Measurements from ENCODE around the gene RAB25. TPM values are rescaled to one million over a fixed set of nuclear protein-coding genes. Genes with fewer than 3 reads are reported as not detected.

Gene RAB25
- total and polyA plus RNA-seq, 4 experiments from 2014 or later: 0.53 to 6.6 (median 3.7) TPM

- H3K9me3 Mint-ChIP-seq: peaks cover 0 to 3% (median 0%) of the 10 kb centered on the region in 8 donors
- DNase-seq: no peak
- Histone ChIP-seq H3K9me3 (ENCODE audit: control insufficient read depth in 1 of 2, low read length in 2 of 2) (no peaks in the 10 kb centered on the region), H3K27me3 (ENCODE audit: insufficient read depth, low read length) (no peaks in the 10 kb centered on the region), H3K27ac (ENCODE audit: low read depth, low read length) (no peak overlapping the region), H3K4me1 (ENCODE audit: insufficient read depth, low read length) (no peaks in the 10 kb centered on the region), H3K36me3 (ENCODE audit: insufficient read depth, low read length) (no peaks in the 10 kb centered on the region), H3K4me3 (ENCODE audit: low read length in 2 of 2) (no peak overlapping the region)
- peaks cover 0 to 3% of the 10 kb centered on the region in 2 donors for H3K27me3 Mint-ChIP-seq
- ChIA-PET POLR2A (ENCODE audit: partially characterized antibody) (no interaction called here), CTCF (ENCODE audit: partially characterized antibody) (no interaction called here)
- no peak overlapping the region for H3K27ac Mint-ChIP-seq
- no peak overlapping the region for H3K4me3 Mint-ChIP-seq
- H3K4me1 Mint-ChIP-seq: peaks cover 0 to 3% (median under 1%) of the 10 kb centered on the region in 4 donors
- H3K36me3 Mint-ChIP-seq: no peaks in the 10 kb centered on the region
- intact Hi-C loops (cut with micrococcal nuclease): no loop called here
Observed at GRCh38 chr1:156072251-156072650, 11.3 kb downstream of the RAB25 start.

GRCh38 chr1:156073110-156073687, 12.2 kb downstream of the RAB25 start:
- Histone ChIP-seq H3K27me3 (ENCODE audit: insufficient read depth, low read length) (no peaks in the 10 kb centered on the region), H3K9me3 (ENCODE audit: control insufficient read depth in 1 of 2, low read length in 2 of 2) (no peaks in the 10 kb centered on the region), H3K27ac (ENCODE audit: low read depth, low read length) (no peak overlapping the region), H3K4me1 (ENCODE audit: insufficient read depth, low read length) (no peaks in the 10 kb centered on the region), H3K4me3 (ENCODE audit: low read length in 2 of 2) (no peak overlapping the region), H3K36me3 (ENCODE audit: insufficient read depth, low read length) (no peaks in the 10 kb centered on the region)
- Mint-ChIP-seq H3K4me3 (no peak overlapping the region), H3K4me1 (peaks cover 0 to 1% (median 0%) of the 10 kb centered on the region in 4 donors), H3K9me3 (peaks cover 0 to 3% (median 0%) of the 10 kb centered on the region in 8 donors), H3K27ac (no peak overlapping the region), H3K27me3 (peaks cover 2 to 3% of the 10 kb centered on the region in 2 donors), H3K36me3 (no peaks in the 10 kb centered on the region)
- DNase-seq: no peak
- ChIA-PET CTCF (ENCODE audit: partially characterized antibody) (no interaction called here), POLR2A (ENCODE audit: partially characterized antibody) (no interaction called here)
- intact Hi-C loops (cut with micrococcal nuclease): no loop called here

- H3K27me3 ChIP-seq (ENCODE audit: insufficient read depth, low read length): no peaks in the 10 kb centered on the region
- no peaks in the 10 kb centered on the region for H3K36me3 ChIP-seq (ENCODE audit: insufficient read depth, low read length)
- CTCF ChIA-PET (ENCODE audit: partially characterized antibody): no interaction called here
- Mint-ChIP-seq H3K27ac (no peak overlapping the region), H3K4me1 (peaks cover 0 to 3% (median under 1%) of the 10 kb centered on the region in 4 donors), H3K27me3 (peaks cover 2 to 3% of the 10 kb centered on the region in 2 donors), H3K4me3 (no peak overlapping the region), H3K36me3 (no peaks in the 10 kb centered on the region), H3K9me3 (peaks cover 0 to 3% (median 0%) of the 10 kb centered on the region in 8 donors)
- no peaks in the 10 kb centered on the region for H3K4me1 ChIP-seq (ENCODE audit: insufficient read depth, low read length)
- no peak overlapping the region for H3K27ac ChIP-seq (ENCODE audit: low read depth, low read length)
- intact Hi-C loops (cut with micrococcal nuclease): no loop called here
- DNase-seq: no peak
- H3K4me3 ChIP-seq (ENCODE audit: low read length in 2 of 2): no peak overlapping the region
- H3K9me3 ChIP-seq (ENCODE audit: control insufficient read depth in 1 of 2, low read length in 2 of 2): no peaks in the 10 kb centered on the region
- POLR2A ChIA-PET (ENCODE audit: partially characterized antibody): no interaction called here
Observed at GRCh38 chr1:156073740-156074139, 12.8 kb downstream of the RAB25 start.

- Mint-ChIP-seq H3K4me1 (peaks cover 0 to 5% (median under 1%) of the 10 kb centered on the region in 4 donors), H3K9me3 (peaks cover 0 to 3% (median 0%) of the 10 kb centered on the region in 8 donors), H3K36me3 (no peaks in the 10 kb centered on the region), H3K27me3 (peaks cover 3 to 5% of the 10 kb centered on the region in 2 donors), H3K27ac (no peak overlapping the region), H3K4me3 (no peak overlapping the region)
- no peak overlapping the region for H3K4me3 ChIP-seq (ENCODE audit: low read length in 2 of 2)
- intact Hi-C loops (cut with micrococcal nuclease): no loop called here
- no peaks in the 10 kb centered on the region for H3K4me1 ChIP-seq (ENCODE audit: insufficient read depth, low read length)
- ChIA-PET CTCF (ENCODE audit: partially characterized antibody) (no interaction called here), POLR2A (ENCODE audit: partially characterized antibody) (no interaction called here)
- H3K27me3 ChIP-seq (ENCODE audit: insufficient read depth, low read length): no peaks in the 10 kb centered on the region
- H3K9me3 ChIP-seq (ENCODE audit: control insufficient read depth in 1 of 2, low read length in 2 of 2): no peaks in the 10 kb centered on the region
- H3K36me3 ChIP-seq (ENCODE audit: insufficient read depth, low read length): no peaks in the 10 kb centered on the region
- H3K27ac ChIP-seq (ENCODE audit: low read depth, low read length): no peak overlapping the region
- no peak for DNase-seq
Observed at GRCh38 chr1:156074661-156075060, 13.7 kb downstream of the RAB25 start.

GRCh38 chr1:156075162-156075561, 14.2 kb downstream of the RAB25 start:
- DNase-seq: no peak
- POLR2A ChIA-PET (ENCODE audit: partially characterized antibody): no interaction called here
- Histone ChIP-seq H3K4me1 (ENCODE audit: insufficient read depth, low read length) (no peaks in the 10 kb centered on the region), H3K27ac (ENCODE audit: low read depth, low read length) (no peak overlapping the region), H3K9me3 (ENCODE audit: control insufficient read depth in 1 of 2, low read length in 2 of 2) (no peaks in the 10 kb centered on the region), H3K36me3 (ENCODE audit: insufficient read depth, low read length) (no peaks in the 10 kb centered on the region), H3K4me3 (ENCODE audit: low read length in 2 of 2) (no peak overlapping the region), H3K27me3 (ENCODE audit: insufficient read depth, low read length) (no peaks in the 10 kb centered on the region)
- CTCF ChIA-PET (ENCODE audit: partially characterized antibody): no interaction called here
- intact Hi-C loops (cut with micrococcal nuclease): no loop called here
- H3K9me3 Mint-ChIP-seq: peaks cover 0 to 3% (median 0%) of the 10 kb centered on the region in 8 donors
- no peak overlapping the region for H3K4me3 Mint-ChIP-seq
- peaks cover 0 to 5% (median under 1%) of the 10 kb centered on the region in 4 donors for H3K4me1 Mint-ChIP-seq
- H3K36me3 Mint-ChIP-seq: no peaks in the 10 kb centered on the region
- H3K27me3 Mint-ChIP-seq: peaks cover 3 to 6% of the 10 kb centered on the region in 2 donors
- no peak overlapping the region for H3K27ac Mint-ChIP-seq

- intact Hi-C loops (cut with micrococcal nuclease): no loop called here
- H3K36me3 ChIP-seq (ENCODE audit: insufficient read depth, low read length): no peaks in the 10 kb centered on the region
- peaks cover 3 to 6% of the 10 kb centered on the region in 2 donors for H3K27me3 Mint-ChIP-seq
- no peak overlapping the region for H3K27ac ChIP-seq (ENCODE audit: low read depth, low read length)
- DNase-seq: no peak
- peaks cover 0 to 3% (median 0%) of the 10 kb centered on the region in 8 donors for H3K9me3 Mint-ChIP-seq
- H3K9me3 ChIP-seq (ENCODE audit: control insufficient read depth in 1 of 2, low read length in 2 of 2): no peaks in the 10 kb centered on the region
- ChIA-PET CTCF (ENCODE audit: partially characterized antibody) (no interaction called here), POLR2A (ENCODE audit: partially characterized antibody) (no interaction called here)
- H3K4me3 Mint-ChIP-seq: peak overlapping the region in 1 of 8 donors; percentile 37
- H3K4me1 ChIP-seq (ENCODE audit: insufficient read depth, low read length): no peaks in the 10 kb centered on the region
- H3K27me3 ChIP-seq (ENCODE audit: insufficient read depth, low read length): no peaks in the 10 kb centered on the region
- H3K4me1 Mint-ChIP-seq: peaks cover 0 to 5% (median under 1%) of the 10 kb centered on the region in 4 donors
- peak overlapping the region in 1 of 7 donors; percentile 4 for H3K27ac Mint-ChIP-seq
- H3K36me3 Mint-ChIP-seq: no peaks in the 10 kb centered on the region
- no peak overlapping the region for H3K4me3 ChIP-seq (ENCODE audit: low read length in 2 of 2)
Observed at GRCh38 chr1:156075775-156076204, 14.8 kb downstream of the RAB25 start.

GRCh38 chr1:156076609-156077429, 15.9 kb downstream of the RAB25 start:
- no peak for DNase-seq
- intact Hi-C loops (cut with micrococcal nuclease): no loop called here
- ChIA-PET POLR2A (ENCODE audit: partially characterized antibody) (no interaction called here), CTCF (ENCODE audit: partially characterized antibody) (no interaction called here)
- no peak overlapping the region for H3K27ac ChIP-seq (ENCODE audit: low read depth, low read length)
- H3K4me1 ChIP-seq (ENCODE audit: insufficient read depth, low read length): peaks cover 6% of the 10 kb centered on the region
- no peaks in the 10 kb centered on the region for H3K27me3 ChIP-seq (ENCODE audit: insufficient read depth, low read length)
- peaks cover 0 to 5% (median 2%) of the 10 kb centered on the region in 4 donors for H3K4me1 Mint-ChIP-seq
- peak overlapping the region in 1 of 8 donors; percentile 58 for H3K4me3 Mint-ChIP-seq
- H3K9me3 ChIP-seq (ENCODE audit: control insufficient read depth in 1 of 2, low read length in 2 of 2): no peaks in the 10 kb centered on the region
- no peaks in the 10 kb centered on the region for H3K9me3 Mint-ChIP-seq
- no peaks in the 10 kb centered on the region for H3K36me3 Mint-ChIP-seq
- H3K4me3 ChIP-seq (ENCODE audit: low read length in 2 of 2): no peak overlapping the region
- H3K27me3 Mint-ChIP-seq: peaks cover 3 to 6% of the 10 kb centered on the region in 2 donors
- no peaks in the 10 kb centered on the region for H3K36me3 ChIP-seq (ENCODE audit: insufficient read depth, low read length)
- H3K27ac Mint-ChIP-seq: no peak overlapping the region
